Left lung (tissue), 10 donors: ENCODE data around the gene PDZD11. TPM values are rescaled to one million over a fixed set of nuclear protein-coding genes. Genes with fewer than 3 reads are reported as not detected.

Source experiments
- ATAC-seq: fragments of 200-7000 bp; cut with Tn5 transposase; one replicate; pipeline ENCODE4 v1.9.1; 2020; ENCODE audit warnings: moderate library complexity
- DNase-seq, 4 donors: peaks; one replicate each; pipeline ENCODE4 v3.0.0-alpha.2; 2013 to 2020
- H3K27ac ChIP-seq, 2 donors: fragments of 200-600 bp; sonication (generic) in 1 of 2; one replicate each; pipeline versions ENCODE4 v1.5.0 to v1.8.0; 2020 to 2021
- H3K27me3 ChIP-seq, 2 donors: fragments of 200-600 bp; sonication (generic) in 1 of 2; one replicate each; pipeline versions ENCODE4 v1.5.0 to v1.8.0; 2020 to 2021
- H3K36me3 ChIP-seq, 2 donors: fragments of 200-600 bp; sonication (generic) in 1 of 2; one replicate each; pipeline versions ENCODE4 v1.5.0 to v1.8.0; 2020 to 2021
- H3K4me1 ChIP-seq, 2 donors: fragments of 200-600 bp; one replicate each; pipeline ENCODE4 v1.8.0; 2021
- H3K4me3 ChIP-seq, 2 donors: fragments of 200-600 bp; sonication (generic) in 1 of 2; one replicate each; pipeline versions ENCODE4 v1.5.0 to v1.8.0; 2020 to 2021; ENCODE audit warnings: mild to moderate bottlenecking in 1 of 2
- H3K9me3 ChIP-seq, 2 donors: fragments of 200-600 bp; sonication (generic) in 1 of 2; one replicate each; pipeline versions ENCODE4 v1.5.0 to v1.8.0; 2020 to 2021
- intact Hi-C, 2 donors: fragments of 100-400 bp; cut with DNase I; formaldehyde crosslinking; loops; one replicate each; pipeline versions ENCODE4 v1.11.2 to v1.14.2; 2022
- polyA plus RNA-seq, 6 donors: library from polyadenylated mRNA; unstranded; fragments of 120-200 nt; gene quantifications; one replicate each; pipeline ENCODE4 v1.2.1, GENCODE V29; 2013; ENCODE audit not compliant: insufficient read length in 6 of 6
- total RNA-seq, 2 donors: library from RNA; stranded (reverse); fragmentation: NEBNext Ultra II Directional; extraction: Animal tissue kit (Norgen Biotek cat#: 25700); gene quantifications; one replicate each; pipeline ENCODE4 v1.2.1, GENCODE V29; 2021
- TF ChIP-seq, protein P1 (sequence below), 2 donors: fragments of 200-600 bp; sonication (generic) in 1 of 2; IDR thresholded peaks; one replicate each; pipeline versions ENCODE4 v1.5.0 to v1.8.0; 2021; ENCODE audit warnings: antibody characterized with exemption in 2 of 2
- donor health status: DM: no; HTN: yes; CAD: no.
- donor health status: DM: no; HTN: no; CAD: no.

Gene PDZD11
- total and polyA plus RNA-seq, 8 donors: 29.9 to 60.9 (median 53.6) TPM

DNA sequence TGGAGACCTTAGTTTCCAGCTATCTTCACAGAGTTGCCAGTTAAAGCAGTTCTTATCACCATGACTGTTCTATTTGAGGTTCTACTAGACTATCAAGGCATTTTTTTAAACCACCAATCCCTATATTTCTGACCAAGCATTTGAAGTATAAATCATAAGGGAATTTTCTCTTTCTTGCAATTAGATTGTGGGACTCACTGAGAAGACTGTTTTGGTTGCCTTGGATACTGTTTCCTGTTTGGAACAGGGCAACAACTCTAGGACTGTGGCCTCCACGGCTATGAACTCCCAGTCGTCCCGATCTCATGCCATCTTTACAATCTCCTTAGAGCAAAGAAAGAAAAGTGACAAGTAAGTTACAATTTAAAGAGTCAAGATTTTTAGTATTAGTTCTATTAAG, 12.0 kb upstream of the PDZD11 start:
- ATAC-seq (no peak), DNase-seq (no peak)
- H3K4me1 ChIP-seq: no peaks in the 10 kb centered on the region
- no peaks in the 10 kb centered on the region for H3K9me3 ChIP-seq
- no peaks in the 10 kb centered on the region for H3K36me3 ChIP-seq
- no peaks in the 10 kb centered on the region for H3K27me3 ChIP-seq
- intact Hi-C loops: no loop called here
- TF ChIP-seq, protein P1, sequence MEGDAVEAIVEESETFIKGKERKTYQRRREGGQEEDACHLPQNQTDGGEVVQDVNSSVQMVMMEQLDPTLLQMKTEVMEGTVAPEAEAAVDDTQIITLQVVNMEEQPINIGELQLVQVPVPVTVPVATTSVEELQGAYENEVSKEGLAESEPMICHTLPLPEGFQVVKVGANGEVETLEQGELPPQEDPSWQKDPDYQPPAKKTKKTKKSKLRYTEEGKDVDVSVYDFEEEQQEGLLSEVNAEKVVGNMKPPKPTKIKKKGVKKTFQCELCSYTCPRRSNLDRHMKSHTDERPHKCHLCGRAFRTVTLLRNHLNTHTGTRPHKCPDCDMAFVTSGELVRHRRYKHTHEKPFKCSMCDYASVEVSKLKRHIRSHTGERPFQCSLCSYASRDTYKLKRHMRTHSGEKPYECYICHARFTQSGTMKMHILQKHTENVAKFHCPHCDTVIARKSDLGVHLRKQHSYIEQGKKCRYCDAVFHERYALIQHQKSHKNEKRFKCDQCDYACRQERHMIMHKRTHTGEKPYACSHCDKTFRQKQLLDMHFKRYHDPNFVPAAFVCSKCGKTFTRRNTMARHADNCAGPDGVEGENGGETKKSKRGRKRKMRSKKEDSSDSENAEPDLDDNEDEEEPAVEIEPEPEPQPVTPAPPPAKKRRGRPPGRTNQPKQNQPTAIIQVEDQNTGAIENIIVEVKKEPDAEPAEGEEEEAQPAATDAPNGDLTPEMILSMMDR (IDR thresholded peaks at IDR 0.05): no peak
- H3K27ac ChIP-seq: no peak overlapping the region
- no peak overlapping the region for H3K4me3 ChIP-seq

DNA sequence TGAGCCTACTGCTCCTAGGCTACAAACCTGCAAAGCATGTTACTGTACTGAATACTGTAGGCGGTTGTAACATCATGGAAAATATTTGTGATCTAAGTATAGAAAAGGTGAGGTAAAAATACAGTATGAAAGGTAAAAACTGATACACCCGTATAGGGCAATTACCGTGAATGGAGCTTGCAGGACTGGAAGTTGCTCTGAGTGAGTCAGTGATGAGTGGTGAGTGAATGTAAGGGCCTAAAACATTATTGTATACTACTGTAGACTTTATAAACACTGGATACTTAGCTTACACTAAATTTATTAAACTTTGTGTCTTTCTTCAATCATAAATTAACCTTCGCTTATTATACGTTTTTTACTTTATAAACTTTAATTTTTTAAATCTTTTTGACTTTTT, 3.9 kb upstream of the PDZD11 start:
- DNase-seq (no peak), ATAC-seq (no peak)
- TF ChIP-seq, protein P1 (IDR thresholded peaks at IDR 0.05): no peak
- peaks cover 3 to 7% of the 10 kb centered on the region in 2 donors for H3K4me1 ChIP-seq
- no peaks in the 10 kb centered on the region for H3K36me3 ChIP-seq
- H3K4me3 ChIP-seq: no peak overlapping the region
- no peaks in the 10 kb centered on the region for H3K9me3 ChIP-seq
- no peaks in the 10 kb centered on the region for H3K27me3 ChIP-seq
- intact Hi-C loops: no loop called here
- H3K27ac ChIP-seq: no peak overlapping the region

DNA sequence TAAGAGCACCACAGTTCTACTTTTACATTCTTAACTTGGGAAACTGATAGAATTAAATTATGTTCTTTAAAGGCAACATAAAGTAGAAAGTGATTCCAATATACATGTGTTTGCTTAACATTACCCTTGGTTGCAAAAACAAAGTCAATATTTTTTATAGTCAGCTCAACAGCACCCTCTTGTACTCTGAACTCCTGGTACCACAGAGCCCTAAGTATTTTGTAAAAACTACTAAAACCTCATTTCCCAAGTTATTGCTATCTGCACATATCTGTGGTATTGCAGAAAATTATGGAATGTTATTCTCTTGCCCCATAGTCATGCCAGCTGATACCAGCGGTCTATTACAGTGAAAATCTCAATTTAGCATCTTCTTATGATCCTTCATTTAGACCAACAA, 3.1 kb upstream of the PDZD11 start:
- no peaks in the 10 kb centered on the region for H3K9me3 ChIP-seq
- H3K27me3 ChIP-seq: no peaks in the 10 kb centered on the region
- TF ChIP-seq, protein P1 (IDR thresholded peaks at IDR 0.05): no peak
- ATAC-seq (no peak), DNase-seq (no peak)
- H3K4me3 ChIP-seq: no peak overlapping the region
- intact Hi-C loops: no loop called here
- peaks cover 0 to 2% of the 10 kb centered on the region in 2 donors for H3K36me3 ChIP-seq
- H3K4me1 ChIP-seq: peaks cover 3 to 7% of the 10 kb centered on the region in 2 donors
- H3K27ac ChIP-seq: no peak overlapping the region

DNA sequence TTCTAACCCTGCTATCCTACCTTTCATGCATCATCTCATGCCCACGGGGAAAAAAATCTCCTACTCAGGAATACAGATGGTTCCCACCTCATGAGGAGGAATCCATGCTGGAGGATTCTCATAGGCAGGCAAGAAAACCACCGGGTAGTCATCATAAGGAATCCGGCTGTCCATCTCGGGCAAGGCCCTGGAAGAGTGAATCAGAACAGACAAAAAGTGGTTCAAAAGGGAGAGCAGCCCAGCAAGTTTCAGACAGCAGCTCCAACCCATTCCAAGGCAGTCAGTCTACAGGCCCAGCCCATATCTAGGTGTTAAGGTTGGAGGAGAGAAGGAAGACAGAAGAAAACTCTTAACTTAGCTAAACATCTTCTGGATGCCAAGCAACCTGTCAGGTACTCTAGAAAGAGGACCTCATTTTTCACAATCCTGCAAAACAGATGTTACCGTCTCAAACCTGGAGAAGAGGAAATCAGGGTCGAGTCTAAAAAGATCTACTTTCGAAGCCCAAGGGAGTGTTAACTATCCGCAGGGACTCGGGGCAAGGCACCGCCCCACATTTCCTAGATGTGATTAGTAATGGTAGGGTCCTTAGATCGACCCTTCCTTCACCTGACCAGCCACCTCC, 447 bp downstream of the PDZD11 start:
- H3K36me3 ChIP-seq: peaks cover 0 to 29% of the 10 kb centered on the region in 2 donors
- intact Hi-C loops: no loop called here
- TF ChIP-seq, protein P1 (IDR thresholded peaks at IDR 0.05): no peak
- peaks cover 3 to 7% of the 10 kb centered on the region in 2 donors for H3K4me1 ChIP-seq
- H3K27me3 ChIP-seq: no peaks in the 10 kb centered on the region
- no peaks in the 10 kb centered on the region for H3K9me3 ChIP-seq
- peak overlapping the region in 1 of 2 donors; percentile 64 for H3K27ac ChIP-seq
- H3K4me3 ChIP-seq: peak overlapping the region; percentile 43 to 52
- no peak for DNase-seq
- no peak for ATAC-seq

DNA sequence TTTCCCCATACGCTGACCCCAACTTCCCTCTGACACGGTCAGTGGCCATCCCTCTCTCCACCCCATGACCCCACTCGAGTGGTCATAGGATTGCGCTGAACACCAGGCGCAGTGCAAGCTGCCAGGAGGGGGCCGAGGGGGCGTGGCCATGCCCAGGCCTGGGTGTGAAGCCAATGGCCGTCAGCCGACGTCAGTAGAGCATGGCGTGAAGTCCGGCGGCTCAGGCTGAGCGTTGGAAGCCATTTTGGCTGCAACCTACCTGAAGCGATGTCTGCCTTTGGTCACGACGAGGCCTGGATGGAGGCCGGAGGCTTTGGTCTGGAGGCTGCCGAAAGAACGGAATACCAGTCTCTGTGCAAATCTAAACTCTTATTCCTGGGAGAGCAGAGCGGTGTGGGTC, 7.8 kb downstream of the PDZD11 start, which contains the start of gene RAB41:
TSS of gene RAB41 (plus strand) at position 222 of the 400 bp plus-strand sequence. CDS start at position 268, 46 bp downstream.
- DNase-seq (no peak), ATAC-seq (no peak)
- Histone ChIP-seq H3K9me3 (no peaks in the 10 kb centered on the region), H3K4me3 (no peak within 1 kb of the TSS), H3K27ac (no peak within 1 kb of the TSS), H3K27me3 (no peaks in the 10 kb centered on the region), H3K4me1 (no peaks in the 10 kb centered on the region), H3K36me3 (peaks cover 0 to 18% of the 10 kb centered on the region in 2 donors)
- TF ChIP-seq, protein P1 (IDR thresholded peaks at IDR 0.05): no peak
- intact Hi-C loops: no loop called here
